Measurements from ENCODE around the gene FRMD5. TPM values are rescaled to one million over a fixed set of nuclear protein-coding genes. Genes with fewer than 3 reads are reported as not detected.
A peak's percentile ranks its signal among the peaks of the same experiment; 100 is the strongest.

FRMD5 gene
- total RNA-seq (2021) (5.5 and 6.5 TPM in 2 replicates), Bru-seq, nascent RNA (percentile 68 among the genes with signal in this experiment), BruChase-seq, experiment 1, labeled RNA remaining after a 2-hour chase (percentile 73 among the genes with signal in this experiment), BruChase-seq, experiment 2, labeled RNA remaining after a 6-hour chase (percentile 67 among the genes with signal in this experiment)
- long read RNA-seq, partial matches to known transcripts, result 0 of 11 reads
- long read RNA-seq, other reads (novel, unspliced or antisense), result 11 of 11 reads

GRCh38 chr15:44195151-44195740 lies at the start of gene FRMD5:
Gene FRMD5, minus strand, starts transcription at chr15:44195271.
- peak; percentile 89 to 97 for DNase-seq
- no peaks in the 10 kb centered on the region for H3K9me3 ChIP-seq (ENCODE audit: insufficient read depth, low read depth)
- H3K4me3 ChIP-seq, result peak within 1 kb of the TSS; percentile 77
- no peaks in the 10 kb centered on the region for H4K20me1 ChIP-seq (ENCODE audit: insufficient read depth)
- peaks cover 17% of the 10 kb centered on the region; the same call in 1 of the 2 replicates for H3F3A ChIP-seq (ENCODE audit: insufficient read depth, low read depth)
- POLR2A ChIA-PET (ENCODE audit: unreplicated experiment), result no interaction called here
- TF ChIP-seq CTCF (conservative IDR thresholded peaks at IDR 0.05) (peak; percentile 35; the same call in 1 of the 2 replicates), EZH2 (IDR thresholded peaks at IDR 0.05; ENCODE audit: low read depth) (no peak)
- CTCF ChIA-PET, result no interaction called here
- H3K9me2 ChIP-seq (ENCODE audit: insufficient read depth), result no peaks in the 10 kb centered on the region
- H3K4me2 ChIP-seq, result peak within 1 kb of the TSS; percentile 94
- intact Hi-C loops (cut with micrococcal nuclease; ENCODE audit: unreplicated experiment), result loop anchor here (2.0 to 10.0 kb wide), 4 partner anchors 20 to 130 kb away; no protein-coding TSS in a partner anchor
- peak within 1 kb of the TSS; percentile 14; the same call in 1 of the 2 replicates for H3K27ac ChIP-seq
- BruUV-seq (replicated peaks), result no TSS peak
- H3K4me1 ChIP-seq (replicated peaks; ENCODE audit: insufficient read depth), result peaks cover 28% of the 10 kb centered on the region; the same call in 1 of the 2 replicates
- H3K36me3 ChIP-seq (ENCODE audit: low read depth), result no peaks in the 10 kb centered on the region
- H3K27me3 ChIP-seq (ENCODE audit: insufficient read depth, low read depth), result no peaks in the 10 kb centered on the region
- peaks cover 8% of the 10 kb centered on the region; the same call in 1 of the 2 replicates for H3K79me2 ChIP-seq (ENCODE audit: low read depth)
- H2AFZ ChIP-seq, result peak within 1 kb of the TSS; percentile 89

- DNase-seq, result no peak
- ChIA-PET CTCF (interaction anchor here (0.7 kb wide), 1 partner anchor 360 kb away, joined by 3 read pairs; no protein-coding TSS in a partner anchor), POLR2A (ENCODE audit: unreplicated experiment) (no interaction called here)
- no peaks in the 10 kb centered on the region for H3K9me3 ChIP-seq (ENCODE audit: insufficient read depth, low read depth)
- no peaks in the 10 kb centered on the region for H3F3A ChIP-seq (ENCODE audit: insufficient read depth, low read depth)
- intact Hi-C loops (cut with micrococcal nuclease; ENCODE audit: unreplicated experiment), result no loop called here
- no peaks in the 10 kb centered on the region for H3K79me2 ChIP-seq (ENCODE audit: low read depth)
- no peaks in the 10 kb centered on the region for H3K9me2 ChIP-seq (ENCODE audit: insufficient read depth)
- no peak overlapping the region for H2AFZ ChIP-seq
- no peak overlapping the region for H3K27ac ChIP-seq
- no peaks in the 10 kb centered on the region for H3K36me3 ChIP-seq (ENCODE audit: low read depth)
- H3K4me1 ChIP-seq (replicated peaks; ENCODE audit: insufficient read depth), result no peaks in the 10 kb centered on the region
- H3K4me2 ChIP-seq, result no peak overlapping the region
- no peak for TF ChIP-seq EZH2 (IDR thresholded peaks at IDR 0.05; ENCODE audit: low read depth)
- TF ChIP-seq CTCF (conservative IDR thresholded peaks at IDR 0.05), result 0 out of 2 replicates have a peak, but pooled peaks have one; percentile 24
- no peaks in the 10 kb centered on the region for H4K20me1 ChIP-seq (ENCODE audit: insufficient read depth)
- no peak overlapping the region for H3K4me3 ChIP-seq
- no peaks in the 10 kb centered on the region for H3K27me3 ChIP-seq (ENCODE audit: insufficient read depth, low read depth)
- no TSS peak for BruUV-seq (replicated peaks)
Observed at GRCh38 chr15:44243829-44244228, 48.8 kb upstream of the FRMD5 start.

GRCh38 chr15:44243141-44243540 lies 48.1 kb upstream of the FRMD5 start:
- Histone ChIP-seq H3K79me2 (ENCODE audit: low read depth) (no peaks in the 10 kb centered on the region), H3K27ac (no peak overlapping the region), H3K9me3 (ENCODE audit: insufficient read depth, low read depth) (no peaks in the 10 kb centered on the region), H3K36me3 (ENCODE audit: low read depth) (no peaks in the 10 kb centered on the region), H3F3A (ENCODE audit: insufficient read depth, low read depth) (no peaks in the 10 kb centered on the region), H4K20me1 (ENCODE audit: insufficient read depth) (no peaks in the 10 kb centered on the region), H3K4me1 (replicated peaks; ENCODE audit: insufficient read depth) (no peaks in the 10 kb centered on the region), H3K4me2 (no peak overlapping the region), H3K4me3 (no peak overlapping the region), H3K9me2 (ENCODE audit: insufficient read depth) (no peaks in the 10 kb centered on the region), H2AFZ (no peak overlapping the region), H3K27me3 (ENCODE audit: insufficient read depth, low read depth) (no peaks in the 10 kb centered on the region)
- intact Hi-C loops (cut with micrococcal nuclease; ENCODE audit: unreplicated experiment), result no loop called here
- ChIA-PET CTCF (no interaction called here), POLR2A (ENCODE audit: unreplicated experiment) (no interaction called here)
- DNase-seq, result no peak
- TF ChIP-seq EZH2 (IDR thresholded peaks at IDR 0.05; ENCODE audit: low read depth) (no peak), CTCF (conservative IDR thresholded peaks at IDR 0.05) (no peak)
- no TSS peak for BruUV-seq (replicated peaks)
